Mesendoderm (in vitro differentiated cells): ENCODE data around the gene C9orf85.
"Not testable (repeated sequence)": the region's sequence is repeated elsewhere in the genome, so short reads cannot be mapped to it uniquely, and the experiment has no call there.

Source experiments
- DNase-seq: peaks from one replicate; pipeline ENCODE4 v3.0.0; 2013
- H2AK5ac ChIP-seq: 2 replicates; pipeline ENCODE4 v1.6.1; 2013; ENCODE audit warnings: low read length, inconsistent platforms
- H2BK120ac ChIP-seq: 2 replicates; pipeline ENCODE4 v1.6.1; 2013; ENCODE audit warnings: low read depth, mild to moderate bottlenecking, low read length, moderate library complexity, mixed read lengths
- H2BK15ac ChIP-seq: replicated peaks from 2 replicates; pipeline ENCODE4 v1.6.1; 2013; ENCODE audit warnings: low read depth, mild to moderate bottlenecking, moderate library complexity
- H2BK5ac ChIP-seq: 2 replicates; pipeline ENCODE4 v1.6.1; 2013; ENCODE audit warnings: low read length, inconsistent platforms
- H3K18ac ChIP-seq: 2 replicates; pipeline ENCODE4 v1.6.1; 2013; ENCODE audit warnings: mild to moderate bottlenecking, low read length, mixed read lengths
- H3K23ac ChIP-seq: one replicate; pipeline ENCODE4 v1.6.1; 2013; ENCODE audit warnings: low read length
- H3K27ac ChIP-seq: 2 replicates; pipeline ENCODE4 v1.5.1; 2013; ENCODE audit warnings: low read depth, mild to moderate bottlenecking, inconsistent platforms, low read length, moderate library complexity
- H3K27me3 ChIP-seq: 2 replicates; pipeline ENCODE4 v1.6.1; 2013; ENCODE audit warnings: low read length, control low read depth, mild to moderate bottlenecking, inconsistent platforms; ENCODE audit not compliant: insufficient read depth, poor library complexity
- H3K36me3 ChIP-seq: 2 replicates; pipeline ENCODE4 v1.6.1; 2013; ENCODE audit warnings: low read length, inconsistent platforms; ENCODE audit not compliant: control insufficient read depth, insufficient read depth
- H3K4ac ChIP-seq: one replicate; pipeline ENCODE4 v1.6.1; 2013; ENCODE audit warnings: low read depth, mild to moderate bottlenecking, low read length, moderate library complexity
- H3K4me1 ChIP-seq: 2 replicates; pipeline ENCODE4 v1.6.1; 2013; ENCODE audit warnings: low read depth, low read length, inconsistent platforms; ENCODE audit not compliant: control insufficient read depth
- H3K4me2 ChIP-seq: 2 replicates; pipeline ENCODE4 v1.6.1; 2013; ENCODE audit warnings: low read length
- H3K4me3 ChIP-seq: 2 replicates; pipeline ENCODE4 v1.5.1; 2013; ENCODE audit warnings: mild to moderate bottlenecking, low read length
- H3K56ac ChIP-seq: one replicate; pipeline ENCODE4 v1.6.1; 2013; ENCODE audit warnings: low read length
- H3K79me1 ChIP-seq: 2 replicates; pipeline ENCODE4 v1.6.1; 2013; ENCODE audit warnings: low read length, inconsistent platforms
- H3K79me2 ChIP-seq: 2 replicates; pipeline ENCODE4 v1.6.1; 2013; ENCODE audit warnings: mild to moderate bottlenecking, low read length; ENCODE audit not compliant: control insufficient read depth, insufficient read depth
- H3K9ac ChIP-seq: 2 replicates; pipeline ENCODE4 v1.6.1; 2013; ENCODE audit warnings: low read length, inconsistent platforms
- H4K5ac ChIP-seq: one replicate; pipeline ENCODE4 v1.6.1; 2013; ENCODE audit warnings: low read length
- H4K8ac ChIP-seq: one replicate; pipeline ENCODE4 v1.6.1; 2013; ENCODE audit warnings: low read depth, mild to moderate bottlenecking, control low read depth, low read length, moderate library complexity
- WGBS: extraction: QIAGEN DNeasy Blood & Tissue Kit; methylation state at CpG from one replicate; pipeline ENCODE4 v1.1.7; 2013; ENCODE audit warnings: low lambda C conversion rate, missing lambda C conversion rate; ENCODE audit not compliant: insufficient coverage; ENCODE audit errors: extremely low coverage; 5-methylcytosine and 5-hydroxymethylcytosine counted together

Gene C9orf85

GRCh38 chr9:71955300-71955915 is 44.0 kb downstream of the C9orf85 start:
- Histone ChIP-seq H3K4me1 (no peaks in the 10 kb centered on the region), H2BK120ac (no peak overlapping the region), H3K4me3 (no peak overlapping the region), H3K4ac (no peak overlapping the region), H3K23ac (no peak overlapping the region), H2BK15ac (no peak overlapping the region), H2AK5ac (no peak overlapping the region), H3K9ac (no peak overlapping the region), H3K27me3 (no peaks in the 10 kb centered on the region), H3K18ac (no peak overlapping the region), H3K36me3 (no peaks in the 10 kb centered on the region), H3K27ac (no peak overlapping the region), H4K5ac (no peak overlapping the region), H3K4me2 (no peak overlapping the region), H3K79me1 (no peaks in the 10 kb centered on the region), H2BK5ac (no peak overlapping the region), H4K8ac (no peak overlapping the region), H3K56ac (no peak overlapping the region), H3K79me2 (no peaks in the 10 kb centered on the region)
- WGBS, result no CpG with 5 or more reads among the region's 1 CpG
- no peak for DNase-seq

GRCh38 chr9:71962328-71962727 is 50.9 kb downstream of the C9orf85 start:
- no peak overlapping the region for H3K4ac ChIP-seq
- H4K5ac ChIP-seq, result no peak overlapping the region
- no peak overlapping the region for H3K56ac ChIP-seq
- no peak overlapping the region for H2BK120ac ChIP-seq
- no peak overlapping the region for H3K9ac ChIP-seq
- peaks cover 2% of the 10 kb centered on the region for H3K4me1 ChIP-seq
- no peak overlapping the region for H2BK5ac ChIP-seq
- H3K36me3 ChIP-seq, result no peaks in the 10 kb centered on the region
- no peaks in the 10 kb centered on the region for H3K27me3 ChIP-seq
- H2AK5ac ChIP-seq, result no peak overlapping the region
- H4K8ac ChIP-seq, result no peak overlapping the region
- no peak overlapping the region for H3K4me3 ChIP-seq
- no peak overlapping the region for H2BK15ac ChIP-seq
- no peaks in the 10 kb centered on the region for H3K79me1 ChIP-seq
- WGBS, result no CpG with 5 or more reads among the region's 4 CpGs
- no peak overlapping the region for H3K23ac ChIP-seq
- H3K27ac ChIP-seq, result no peak overlapping the region
- no peak overlapping the region for H3K4me2 ChIP-seq
- no peak for DNase-seq
- H3K18ac ChIP-seq, result no peak overlapping the region
- no peaks in the 10 kb centered on the region for H3K79me2 ChIP-seq

GRCh38 chr9:71963471-71963996 is 52.1 kb downstream of the C9orf85 start:
- DNase-seq, H3K18ac ChIP-seq, H4K5ac ChIP-seq, H2BK15ac ChIP-seq, H4K8ac ChIP-seq, H3K36me3 ChIP-seq, H3K79me2 ChIP-seq, H3K4ac ChIP-seq, H2BK120ac ChIP-seq, H3K56ac ChIP-seq, H3K4me3 ChIP-seq, H2BK5ac ChIP-seq, H3K27me3 ChIP-seq, H2AK5ac ChIP-seq, H3K4me1 ChIP-seq, H3K23ac ChIP-seq, H3K9ac ChIP-seq, H3K4me2 ChIP-seq, H3K27ac ChIP-seq, H3K79me1 ChIP-seq: not testable (repeated sequence)
- no CpG with 5 or more reads among the region's 29 CpGs for WGBS

GRCh38 chr9:71965403-71965802 is 54.0 kb downstream of the C9orf85 start:
- no CpG with 5 or more reads among the region's 1 CpG for WGBS
- Histone ChIP-seq H2BK120ac (no peak overlapping the region), H3K4me1 (peaks cover 2% of the 10 kb centered on the region)

GRCh38 chr9:71966601-71967000 is 55.2 kb downstream of the C9orf85 start:
- Histone ChIP-seq H3K4me3 (no peak overlapping the region), H2BK5ac (no peak overlapping the region), H3K27ac (no peak overlapping the region), H2AK5ac (no peak overlapping the region), H4K8ac (no peak overlapping the region), H3K4ac (no peak overlapping the region), H4K5ac (no peak overlapping the region), H3K79me1 (no peaks in the 10 kb centered on the region), H3K18ac (no peak overlapping the region), H3K4me1 (peaks cover 2% of the 10 kb centered on the region), H3K27me3 (no peaks in the 10 kb centered on the region), H2BK15ac (no peak overlapping the region), H3K4me2 (no peak overlapping the region), H3K9ac (no peak overlapping the region), H3K56ac (peak overlapping the region; percentile 25), H3K36me3 (no peaks in the 10 kb centered on the region), H2BK120ac (no peak overlapping the region), H3K79me2 (peaks cover 3% of the 10 kb centered on the region), H3K23ac (no peak overlapping the region)
- WGBS, result no CpG with 5 or more reads among the region's 5 CpGs
- peak; percentile 38 for DNase-seq

More at GRCh38 chr9:71965403-71965802, 54.0 kb downstream of the C9orf85 start:
- Histone ChIP-seq H3K23ac (no peak overlapping the region), H3K27ac (no peak overlapping the region), H2BK15ac (no peak overlapping the region), H3K9ac (no peak overlapping the region), H4K8ac (no peak overlapping the region), H2BK5ac (no peak overlapping the region), H3K4ac (no peak overlapping the region), H3K4me3 (no peak overlapping the region), H2AK5ac (no peak overlapping the region), H3K27me3 (no peaks in the 10 kb centered on the region), H3K79me1 (no peaks in the 10 kb centered on the region), H3K4me2 (no peak overlapping the region), H3K36me3 (no peaks in the 10 kb centered on the region), H3K56ac (no peak overlapping the region), H4K5ac (no peak overlapping the region), H3K79me2 (peaks cover 3% of the 10 kb centered on the region), H3K18ac (no peak overlapping the region)
- DNase-seq, result no peak
